Stimulated activated CD4-positive, alpha-beta T cell treated with anti-CD3 and anti-CD28 coated beads, Interleukin-4, amount 100 ng/mL, for 24 hours (primary cell): ENCODE results near the gene KRT80.

ENCODE experiments used
- DNase-seq: peaks from one replicate; pipeline ENCODE4 v3.0.0-alpha.2; 2020

KRT80 gene

GRCh38 chr12:52195065-52195730 is 3.4 kb upstream of the KRT80 start:
- DNase-seq: no peak

DNA sequence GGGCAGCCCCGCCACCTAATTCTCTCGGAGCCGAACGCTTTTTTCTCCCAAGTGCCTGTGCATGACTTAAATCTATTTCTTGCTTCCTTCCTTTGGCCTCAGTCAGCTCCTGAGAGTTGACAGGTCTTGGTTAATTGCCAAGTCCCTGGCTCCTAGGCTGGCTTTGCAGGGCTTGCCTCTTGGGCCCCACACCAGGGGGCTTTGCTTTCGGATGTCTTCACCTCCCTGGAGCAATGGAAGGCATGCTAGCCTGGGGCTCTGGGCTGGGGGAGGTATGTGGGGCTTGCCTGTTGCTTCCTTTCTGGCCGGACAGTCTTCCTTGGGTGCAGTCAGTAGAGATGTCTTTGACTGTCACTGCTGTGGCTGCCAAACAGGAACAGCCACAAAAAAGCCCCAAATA is 2.2 kb upstream of the KRT80 start:
- DNase-seq: no peak

GRCh38 chr12:52193532-52193931 is 1.7 kb upstream of the KRT80 start:
- no peak for DNase-seq

GRCh38 chr12:52190860-52191729 is 719 bp downstream of the KRT80 start:
- DNase-seq: no peak

DNA sequence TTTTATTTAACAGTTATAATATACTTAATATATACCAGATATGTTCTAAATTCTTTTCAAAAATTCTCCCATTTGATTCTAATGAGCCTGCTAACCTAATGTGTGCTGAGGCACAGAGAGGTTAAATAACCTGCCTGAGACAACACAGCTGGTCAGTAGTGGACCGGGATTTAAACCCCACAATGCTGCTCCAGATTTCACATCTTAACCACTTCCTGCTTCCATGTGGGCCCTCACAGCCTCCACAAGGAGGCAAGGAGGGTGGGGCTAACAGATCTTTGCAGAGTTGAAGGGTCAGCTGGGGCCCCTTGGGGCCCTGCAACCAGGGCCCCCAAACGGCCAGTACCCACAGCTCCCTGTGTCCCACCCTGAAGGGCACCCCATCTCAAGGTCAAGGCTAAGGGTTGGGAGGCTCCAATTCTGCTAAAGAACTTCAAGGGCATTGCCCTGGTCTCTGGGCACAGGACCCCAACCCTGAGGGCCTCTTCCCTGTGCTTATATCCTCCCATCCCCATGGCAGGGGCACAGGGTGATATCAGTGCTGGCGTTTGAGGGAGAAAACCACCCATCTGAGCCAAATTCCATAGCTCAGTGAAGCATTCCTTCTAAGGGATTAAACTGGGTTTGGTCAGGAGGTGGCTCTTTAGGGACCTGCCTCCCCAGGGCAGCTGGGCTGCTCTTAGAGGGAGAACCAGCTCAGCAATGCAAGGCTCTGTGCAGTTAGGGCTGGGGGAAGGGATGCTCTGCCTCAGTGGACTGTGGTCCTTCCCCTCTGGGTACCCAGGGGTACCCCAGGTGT is 2.2 kb downstream of the KRT80 start:
- no peak for DNase-seq

- no peak for DNase-seq
Observed at GRCh38 chr12:52188658-52189057, 3.2 kb downstream of the KRT80 start.

GRCh38 chr12:52187640-52188039 is 4.2 kb downstream of the KRT80 start:
- DNase-seq: no peak

GRCh38 chr12:52187206-52187605 is 4.6 kb downstream of the KRT80 start:
- no peak for DNase-seq

GRCh38 chr12:52186118-52186840 is 5.5 kb downstream of the KRT80 start:
- DNase-seq: no peak

DNA sequence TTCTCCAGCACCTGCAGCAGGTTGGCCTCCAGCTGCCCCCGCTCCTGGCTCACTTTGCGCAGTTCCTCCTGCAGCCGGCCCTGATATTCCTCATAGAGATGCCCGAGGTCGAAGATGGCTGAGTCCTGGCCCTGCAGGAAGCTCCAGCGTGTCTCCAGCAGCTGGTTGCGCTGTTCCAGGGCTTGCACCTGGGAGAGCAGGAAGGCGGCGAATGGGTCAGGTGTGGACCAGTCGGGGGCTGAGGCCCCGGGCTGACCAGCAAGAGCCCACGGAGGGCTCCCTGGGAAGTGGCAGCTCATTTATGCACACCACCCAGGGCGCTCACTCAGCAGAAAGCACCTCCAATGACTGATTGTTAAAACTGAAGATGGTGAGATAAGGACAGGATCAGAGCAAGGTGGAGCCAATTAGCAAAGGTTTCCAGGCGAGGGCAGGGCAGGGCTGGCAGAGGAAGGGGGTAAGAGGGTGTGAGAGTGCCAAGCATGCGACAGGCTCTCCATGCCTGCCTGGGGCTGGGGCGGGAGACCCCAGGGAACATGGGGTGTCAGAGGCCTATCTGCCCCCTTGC is 6.3 kb downstream of the KRT80 start:
- DNase-seq: no peak

DNA sequence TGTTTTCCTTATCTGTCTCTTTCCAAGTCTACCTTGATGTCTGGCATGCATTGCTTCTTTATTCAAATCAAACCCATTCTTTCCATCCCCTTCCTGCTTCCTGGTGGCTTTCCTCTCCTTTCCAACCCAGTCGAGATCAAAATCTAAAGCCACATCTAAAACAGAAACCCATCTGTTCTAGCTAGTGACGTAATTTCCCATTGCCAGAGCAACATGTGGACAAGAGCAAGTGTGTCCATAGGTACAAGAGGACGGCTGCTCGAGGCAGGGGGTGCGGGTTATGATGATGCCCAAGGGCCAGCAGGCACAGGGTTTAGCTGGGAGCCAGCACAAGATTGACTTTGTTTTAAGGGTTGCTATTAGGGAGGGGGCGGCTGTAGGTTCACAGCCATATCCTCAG is 7.0 kb downstream of the KRT80 start:
- DNase-seq: no peak

DNA sequence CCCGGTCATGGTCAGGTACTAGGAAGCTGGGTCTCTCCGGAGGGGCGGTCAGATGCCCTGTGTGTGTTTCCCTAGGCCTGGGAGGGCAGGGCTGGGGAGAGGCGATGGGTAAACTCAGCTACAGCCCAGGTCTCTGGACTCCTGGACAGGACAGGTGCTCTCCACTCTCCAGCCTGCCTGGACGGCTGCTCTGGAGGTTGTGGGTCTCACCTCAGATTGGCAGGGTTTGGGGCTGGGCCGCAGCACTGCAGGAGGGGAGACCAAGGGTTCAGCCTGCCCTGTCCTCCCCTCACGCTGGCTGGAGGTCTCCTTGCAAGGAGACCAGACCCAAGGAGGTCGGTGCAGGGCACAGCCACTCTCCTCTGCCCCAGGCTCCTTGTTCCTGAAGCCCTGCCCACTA is 7.8 kb downstream of the KRT80 start:
- DNase-seq: no peak

DNA sequence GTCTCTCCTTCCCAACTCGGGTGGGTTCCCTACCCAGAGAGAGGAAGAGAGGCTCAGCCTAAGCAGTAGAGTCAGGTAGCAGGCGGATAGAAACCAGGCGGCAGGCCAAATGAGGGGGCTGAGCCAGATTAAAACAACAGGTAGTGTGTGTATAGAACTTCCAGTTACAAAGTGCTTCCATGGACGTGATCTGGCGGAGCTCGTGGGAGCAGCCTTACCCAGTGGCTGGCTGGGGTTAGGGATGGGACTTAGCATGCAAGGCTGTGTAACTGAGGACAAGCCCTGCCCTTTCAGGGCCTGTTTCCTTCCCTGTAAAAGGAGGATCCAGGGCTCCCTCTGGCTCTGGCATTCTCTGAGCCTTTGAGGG is 8.3 kb downstream of the KRT80 start:
- no peak for DNase-seq

DNA sequence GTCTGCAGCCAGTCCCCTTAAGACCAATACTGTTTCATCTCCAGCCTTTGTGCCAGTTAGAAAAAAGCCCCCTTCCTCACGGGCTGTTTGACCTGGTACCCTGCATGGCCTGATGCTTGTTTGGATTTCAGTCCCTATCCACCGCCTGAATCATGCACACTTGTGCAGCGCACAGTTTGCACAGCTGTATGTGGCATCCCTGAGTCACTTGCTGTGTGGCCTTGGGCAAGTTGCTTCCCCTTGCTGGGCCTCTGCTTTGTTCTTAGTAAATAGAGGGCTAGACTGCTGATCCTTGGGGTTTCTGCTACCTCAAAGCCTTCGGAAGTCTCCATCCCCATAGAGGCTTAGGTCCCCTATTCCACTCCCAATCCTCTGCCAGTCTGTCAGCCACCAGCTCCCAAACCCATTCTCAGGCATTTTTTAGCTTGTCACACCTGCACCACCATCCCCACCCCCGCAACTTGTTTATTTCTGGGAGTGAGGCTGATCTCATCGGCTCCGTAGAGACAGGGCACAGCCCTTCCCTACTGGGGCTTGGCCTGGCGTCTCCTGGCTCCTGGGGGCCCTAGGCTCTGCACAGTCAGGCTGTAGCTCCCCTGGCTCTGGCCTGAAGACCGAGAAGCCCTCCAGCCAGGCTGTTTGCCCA is 8.8 kb downstream of the KRT80 start:
- DNase-seq: no peak

GRCh38 chr12:52182384-52182783 is 9.4 kb downstream of the KRT80 start:
- DNase-seq: no peak

DNA sequence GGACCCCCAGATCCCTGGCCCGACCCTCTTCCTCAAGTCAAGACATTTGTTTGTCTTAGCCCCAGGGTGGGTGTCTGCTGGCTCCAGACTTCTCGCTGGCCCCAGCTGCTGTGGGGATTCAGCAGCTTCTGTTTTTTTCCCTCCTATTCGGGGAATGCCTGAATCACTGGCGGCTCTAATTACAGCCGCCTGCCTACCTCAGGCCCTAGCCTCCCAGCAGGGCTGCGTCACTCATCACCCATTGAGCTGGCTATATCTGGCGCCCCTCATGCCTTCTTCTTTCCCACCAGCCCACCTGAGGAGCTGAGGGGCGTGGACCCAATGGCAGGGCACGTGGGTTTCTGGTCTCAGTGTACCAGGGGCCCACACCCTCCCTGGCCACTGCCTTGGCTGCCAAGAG is 10.1 kb downstream of the KRT80 start:
- no peak for DNase-seq

DNA sequence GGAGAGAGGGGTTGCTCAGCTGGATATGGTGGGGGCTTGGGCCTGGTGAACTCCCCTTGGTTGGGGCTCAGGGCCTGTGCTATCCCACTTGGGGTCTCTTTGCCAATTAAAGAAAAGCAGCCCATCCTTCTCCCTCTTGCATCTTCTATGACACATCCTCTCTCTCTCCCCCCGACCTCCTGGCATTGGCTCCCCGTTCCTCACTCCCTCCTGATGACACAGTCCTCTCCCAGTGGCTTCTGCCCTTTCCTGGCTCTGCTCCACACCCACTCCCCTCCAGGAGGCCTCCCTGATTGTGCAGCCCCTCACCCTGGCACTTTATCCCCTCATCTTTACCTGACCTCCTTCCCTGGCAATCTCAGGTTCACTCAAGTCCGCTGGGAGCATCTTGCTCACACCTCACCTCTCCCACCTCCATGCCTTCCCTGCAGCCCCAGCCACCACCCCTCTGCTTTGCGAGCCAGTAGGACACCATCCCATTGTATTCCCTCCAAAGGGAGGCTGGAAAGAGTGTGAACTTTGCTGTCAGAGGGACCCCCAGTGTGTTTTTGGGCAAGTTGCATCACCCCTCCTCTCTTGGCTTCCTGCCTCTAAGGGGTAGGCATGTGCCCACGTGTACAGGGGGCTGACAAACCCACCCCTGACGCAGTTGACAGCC is 10.7 kb downstream of the KRT80 start:
- DNase-seq: no peak

DNA sequence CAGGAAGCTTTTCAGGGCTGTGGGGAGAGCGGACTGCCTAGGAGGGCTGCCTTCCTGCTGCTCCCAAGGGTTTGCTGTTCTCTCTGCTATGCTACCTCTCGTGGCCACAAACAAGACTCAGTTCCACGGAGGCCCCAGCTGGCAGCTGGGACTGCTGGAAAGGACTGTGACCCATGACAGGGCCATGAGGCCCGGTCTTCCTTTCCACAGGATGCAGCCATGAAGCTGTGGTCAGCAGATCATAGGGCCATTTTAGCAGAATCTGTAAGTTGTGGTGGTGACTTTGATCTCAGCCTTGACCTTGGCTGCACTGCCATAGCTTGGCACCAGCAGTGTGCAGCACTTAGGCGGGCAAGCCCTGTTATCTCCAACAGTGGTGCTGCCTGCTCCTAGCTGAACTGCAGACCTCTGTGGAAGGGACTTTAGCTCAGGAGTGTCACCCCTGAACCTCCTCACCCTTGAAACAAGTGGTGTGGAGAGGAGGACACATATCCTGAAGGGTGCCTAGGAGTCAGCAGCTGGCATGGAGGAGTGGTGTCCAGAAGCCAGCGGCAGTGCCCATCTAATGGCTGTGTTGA is 12.3 kb downstream of the KRT80 start:
- no peak for DNase-seq

- no peak for DNase-seq
Observed at GRCh38 chr12:52178984-52179383, 12.8 kb downstream of the KRT80 start.

- DNase-seq: no peak
Observed at GRCh38 chr12:52178443-52178842, 13.4 kb downstream of the KRT80 start.
